HG02763 (cell line): ENCODE data around the gene SMAD4.
A peak's percentile ranks its signal among the peaks of the same experiment; 100 is the strongest.
"Not testable (repeated sequence)": the region's sequence is repeated elsewhere in the genome, so short reads cannot be mapped to it uniquely, and the experiment has no call there.

Experiments used
- ATAC-seq: cut with Tn5 transposase; IDR thresholded peaks from one replicate; pipeline ENCODE4 v1.9.1; 2021; ENCODE audit warnings: mild to moderate bottlenecking, moderate library complexity; ENCODE audit not compliant: unreplicated experiment

Gene SMAD4

GRCh38 chr18:51068105-51068504 lies 38.1 kb downstream of the SMAD4 start:
- no peak for ATAC-seq

DNA sequence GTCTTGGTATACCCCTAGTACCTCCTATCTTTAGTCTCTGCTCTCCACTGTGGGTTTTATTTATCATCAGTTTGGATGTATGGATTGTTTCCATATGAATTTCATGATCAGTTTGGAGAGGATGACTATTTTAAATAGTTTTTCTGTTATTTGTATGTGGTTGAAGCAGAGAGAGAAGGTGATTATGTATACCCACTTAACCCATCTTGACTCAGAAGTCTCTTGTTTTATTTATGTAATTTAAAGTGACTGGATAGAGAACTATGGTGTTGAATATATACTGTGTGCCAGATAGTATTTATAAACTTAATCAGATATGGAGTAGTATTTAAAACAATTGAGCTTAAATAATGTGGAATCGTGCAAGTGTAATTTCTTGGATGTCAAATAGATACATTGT lies 39.9 kb downstream of the SMAD4 start:
- no peak for ATAC-seq

- ATAC-seq = no peak
Measured at GRCh38 chr18:51070545-51070944, 40.5 kb downstream of the SMAD4 start.

DNA sequence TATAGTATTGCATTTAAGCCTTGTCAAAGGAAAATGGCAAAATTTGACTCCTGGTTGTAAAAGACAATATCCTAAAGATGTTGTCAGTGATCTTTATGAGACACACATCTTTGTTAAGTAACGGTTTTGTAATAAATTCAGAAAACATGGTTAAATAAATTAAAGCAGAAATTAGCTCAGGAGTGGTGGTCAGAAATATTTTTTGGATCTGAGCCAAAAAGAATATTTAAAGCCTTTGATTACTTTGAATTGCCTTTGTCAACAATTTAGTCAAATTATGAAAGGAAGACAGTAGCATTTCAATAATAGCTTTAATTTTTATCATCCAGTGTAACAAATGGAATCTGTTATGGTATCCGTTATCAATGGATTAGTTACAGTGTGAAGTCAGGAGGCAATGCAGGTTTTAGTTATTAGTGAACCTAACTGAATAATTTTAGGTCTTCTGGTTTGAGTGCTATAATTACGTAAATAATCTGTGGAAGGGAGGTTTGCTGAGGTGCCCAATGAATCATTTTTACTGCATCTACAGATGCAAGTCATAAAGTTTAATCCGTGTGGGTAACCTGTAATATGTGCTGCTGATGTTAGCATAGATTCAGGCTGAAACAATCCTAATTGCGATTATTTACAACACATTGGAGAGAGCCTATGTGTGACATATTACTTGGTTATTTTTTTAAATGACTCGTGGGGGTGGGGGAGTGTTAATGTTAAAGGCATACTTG lies 42.7 kb downstream of the SMAD4 start:
- ATAC-seq = no peak

GRCh38 chr18:51074605-51075004 lies 44.6 kb downstream of the SMAD4 start:
- peak; percentile 62 for ATAC-seq

DNA sequence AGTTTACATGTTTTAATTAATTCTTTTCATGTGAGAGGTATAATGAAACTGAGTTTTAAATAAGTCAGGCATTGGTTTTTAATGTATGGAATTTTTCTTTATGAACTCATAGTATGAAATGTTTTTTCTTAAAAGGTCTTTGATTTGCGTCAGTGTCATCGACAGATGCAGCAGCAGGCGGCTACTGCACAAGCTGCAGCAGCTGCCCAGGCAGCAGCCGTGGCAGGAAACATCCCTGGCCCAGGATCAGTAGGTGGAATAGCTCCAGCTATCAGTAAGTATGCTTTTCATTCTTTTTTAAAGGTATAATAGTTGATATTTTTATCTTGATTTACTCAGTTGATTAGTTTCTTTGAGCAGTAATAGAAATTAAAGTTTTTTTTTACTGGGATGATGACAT lies 46.5 kb downstream of the SMAD4 start:
- no peak for ATAC-seq

DNA sequence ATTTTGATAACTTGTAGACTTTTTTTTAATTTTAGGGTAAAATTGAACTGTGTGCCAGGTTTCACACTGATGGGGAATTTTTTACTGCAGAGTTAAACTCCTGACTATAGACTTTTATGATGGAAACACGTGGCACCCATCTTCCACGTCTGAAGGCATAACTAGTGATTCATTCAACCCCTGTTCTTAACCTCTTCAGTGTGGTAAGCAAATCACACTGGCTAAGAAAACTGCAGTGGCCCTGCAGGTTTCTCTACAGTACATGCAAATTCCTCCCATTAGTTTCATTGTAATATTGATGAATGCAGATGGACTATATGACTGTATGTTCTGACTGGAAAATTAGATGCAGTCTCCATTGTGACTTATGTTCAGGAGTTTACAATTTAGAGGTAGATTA lies 47.2 kb downstream of the SMAD4 start:
- ATAC-seq = peak; percentile 62

GRCh38 chr18:51078026-51078425 lies 48.0 kb downstream of the SMAD4 start:
- ATAC-seq = no peak

DNA sequence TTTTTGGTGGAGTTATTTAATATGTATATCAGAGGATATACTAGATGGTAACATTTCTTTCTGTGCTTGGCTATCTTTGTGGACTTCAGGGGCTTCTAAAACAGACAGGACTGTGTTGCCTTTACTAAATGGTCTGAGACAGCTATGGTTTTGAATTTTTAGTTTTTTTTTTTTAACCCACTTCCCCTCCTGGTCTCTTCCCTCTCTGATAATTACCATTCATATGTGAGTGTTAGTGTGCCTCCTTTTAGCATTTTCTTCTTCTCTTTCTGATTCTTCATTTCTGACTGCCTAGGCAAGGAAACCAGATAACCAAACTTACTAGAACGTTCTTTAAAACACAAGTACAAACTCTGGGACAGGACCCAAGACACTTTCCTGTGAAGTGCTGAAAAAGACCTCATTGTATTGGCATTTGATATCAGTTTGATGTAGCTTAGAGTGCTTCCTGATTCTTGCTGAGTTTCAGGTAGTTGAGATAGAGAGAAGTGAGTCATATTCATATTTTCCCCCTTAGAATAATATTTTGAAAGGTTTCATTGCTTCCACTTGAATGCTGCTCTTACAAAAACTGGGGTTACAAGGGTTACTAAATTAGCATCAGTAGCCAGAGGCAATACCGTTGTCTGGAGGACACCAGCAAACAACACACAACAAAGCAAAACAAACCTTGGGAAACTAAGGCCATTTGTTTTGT lies 52.7 kb downstream of the SMAD4 start:
- ATAC-seq = no peak

DNA sequence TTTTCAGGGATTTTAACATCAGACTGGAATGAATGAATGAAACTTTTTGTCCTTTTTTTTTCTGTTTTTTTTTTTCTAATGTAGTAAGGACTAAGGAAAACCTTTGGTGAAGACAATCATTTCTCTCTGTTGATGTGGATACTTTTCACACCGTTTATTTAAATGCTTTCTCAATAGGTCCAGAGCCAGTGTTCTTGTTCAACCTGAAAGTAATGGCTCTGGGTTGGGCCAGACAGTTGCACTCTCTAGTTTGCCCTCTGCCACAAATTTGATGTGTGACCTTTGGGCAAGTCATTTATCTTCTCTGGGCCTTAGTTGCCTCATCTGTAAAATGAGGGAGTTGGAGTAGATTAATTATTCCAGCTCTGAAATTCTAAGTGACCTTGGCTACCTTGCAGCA lies 53.4 kb downstream of the SMAD4 start:
- no peak for ATAC-seq

DNA sequence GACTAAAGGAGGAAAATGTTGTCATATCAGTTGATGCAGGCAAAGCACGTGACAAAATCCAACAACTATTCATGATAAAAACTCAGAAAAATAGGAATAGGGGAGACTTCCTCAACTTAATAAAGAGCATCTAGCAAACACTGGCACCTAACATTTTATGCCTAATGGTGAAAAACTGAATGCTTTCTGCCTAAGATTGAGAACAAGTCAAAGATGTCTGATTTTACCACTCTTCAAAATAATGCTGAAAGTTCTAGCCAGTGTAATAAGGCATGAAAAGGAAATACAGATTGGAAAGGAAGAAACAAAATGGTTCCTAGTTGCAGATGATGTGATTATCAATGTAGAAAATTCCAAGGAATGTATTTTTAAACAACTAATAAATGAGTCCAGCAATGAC lies 58.4 kb downstream of the SMAD4 start:
- ATAC-seq = no peak

DNA sequence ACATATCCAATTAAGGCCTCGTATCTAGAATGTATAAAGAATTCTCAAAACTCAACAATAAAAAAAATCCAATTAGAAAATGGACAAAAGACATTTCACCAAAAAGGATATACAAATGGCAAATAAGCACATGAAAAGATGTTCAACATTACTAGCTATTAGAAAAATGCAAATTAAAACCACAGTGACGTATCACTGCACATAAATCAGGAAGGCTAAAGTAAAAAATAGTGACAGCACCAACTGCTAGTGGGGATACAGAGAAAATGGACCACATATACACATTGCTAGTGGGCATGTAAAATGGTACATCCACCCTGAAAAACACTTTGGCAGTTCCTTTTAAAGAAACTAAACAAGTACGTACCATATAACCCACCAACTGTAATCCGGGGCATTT lies 59.7 kb downstream of the SMAD4 start:
- ATAC-seq = no peak

GRCh38 chr18:51091270-51091669 lies 61.3 kb downstream of the SMAD4 start:
- ATAC-seq = no peak

DNA sequence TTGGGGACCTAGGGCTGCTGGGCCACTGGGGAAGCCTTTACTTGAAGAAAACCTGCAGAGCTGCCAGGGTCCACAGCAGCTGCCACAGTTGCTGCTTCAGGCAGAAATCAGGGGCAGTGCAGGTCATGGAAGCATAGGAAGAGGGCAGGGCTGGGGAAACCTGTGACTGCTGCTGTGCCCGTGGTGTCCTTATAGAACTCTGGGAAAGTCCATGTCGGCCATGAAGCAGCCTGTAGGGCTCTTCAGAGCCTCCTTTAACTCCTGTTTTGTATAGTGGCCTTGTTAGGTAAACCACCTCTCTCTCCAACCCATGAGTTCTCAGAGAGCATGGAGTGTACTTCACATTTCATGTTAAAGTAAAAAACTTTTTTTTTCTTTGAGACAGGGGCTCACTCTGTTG lies 62.1 kb downstream of the SMAD4 start:
- no peak for ATAC-seq

DNA sequence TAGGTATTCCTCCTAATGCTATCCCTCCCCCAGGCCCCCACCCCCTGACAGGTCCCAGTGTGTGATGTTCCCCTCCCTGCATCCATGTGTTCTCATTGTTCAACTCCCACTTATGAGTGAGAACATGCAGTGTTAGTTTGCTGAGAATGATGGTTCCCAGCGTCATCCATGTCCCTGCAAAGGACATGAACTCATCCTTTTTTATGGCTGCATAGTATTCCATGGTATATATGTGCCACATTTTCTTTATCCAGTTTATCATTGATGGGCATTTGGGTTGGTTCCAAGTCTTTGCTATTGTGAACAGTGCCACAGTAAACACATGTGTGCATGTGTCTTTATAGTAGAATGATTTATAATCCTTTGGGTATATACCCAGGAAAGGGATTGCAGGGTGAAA lies 63.0 kb downstream of the SMAD4 start:
- not testable (repeated sequence) for ATAC-seq

DNA sequence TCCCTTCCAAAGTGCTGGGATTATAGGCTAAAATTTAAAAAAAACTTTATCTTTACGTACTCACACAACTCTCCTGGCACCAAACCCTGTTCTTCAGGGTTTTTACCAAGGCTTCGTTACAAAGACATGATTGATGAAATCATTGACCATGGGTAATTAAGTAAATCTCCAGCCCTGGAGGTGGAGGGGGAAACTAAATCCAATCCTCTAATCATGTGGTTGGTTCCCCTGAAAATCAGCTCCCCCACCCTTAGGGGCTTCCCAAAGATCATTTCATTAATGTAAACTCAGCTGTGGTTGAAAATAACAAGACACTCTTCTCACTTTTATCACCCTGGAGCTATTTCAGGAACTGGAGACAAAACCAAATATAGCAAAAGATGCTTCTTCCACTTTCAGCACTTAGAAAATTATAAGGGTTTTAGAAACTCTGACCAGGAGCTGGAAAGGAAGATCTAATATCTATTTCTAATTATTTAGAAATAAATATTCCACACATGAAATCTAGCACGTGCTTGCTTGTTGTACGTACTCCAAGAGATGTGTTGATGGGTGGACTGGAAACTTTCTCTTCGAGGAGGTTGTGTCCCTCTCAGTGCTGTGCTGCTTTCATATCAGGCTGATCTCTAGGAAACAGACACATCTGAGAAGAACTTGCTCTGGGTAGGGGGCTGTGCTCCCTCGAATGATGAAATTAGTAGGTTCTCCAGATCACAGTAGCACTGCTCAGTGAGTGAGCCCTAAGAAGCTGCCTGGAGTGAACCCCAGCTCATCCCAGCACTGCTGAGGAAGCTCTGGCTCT lies 67.2 kb downstream of the SMAD4 start:
- ATAC-seq = no peak

DNA sequence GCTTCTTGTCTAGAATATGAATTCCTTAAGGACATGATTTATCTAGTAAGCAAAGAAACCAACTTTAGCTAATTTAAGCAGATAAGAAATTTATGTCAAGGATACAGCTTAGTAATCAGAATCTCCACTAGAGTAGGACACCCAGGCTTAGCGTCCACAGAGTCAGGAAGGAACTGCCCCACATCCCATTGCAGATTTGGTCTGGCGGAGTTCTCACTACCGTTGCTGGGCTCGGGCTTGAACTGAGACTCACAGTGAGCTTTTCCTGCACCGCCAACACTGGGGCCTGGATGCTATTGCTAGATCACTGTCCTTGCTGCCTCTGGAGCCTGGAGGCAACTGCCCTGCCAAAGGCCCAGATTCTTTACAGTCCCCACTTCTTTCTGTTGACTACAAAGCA lies 68.1 kb downstream of the SMAD4 start:
- ATAC-seq = no peak

DNA sequence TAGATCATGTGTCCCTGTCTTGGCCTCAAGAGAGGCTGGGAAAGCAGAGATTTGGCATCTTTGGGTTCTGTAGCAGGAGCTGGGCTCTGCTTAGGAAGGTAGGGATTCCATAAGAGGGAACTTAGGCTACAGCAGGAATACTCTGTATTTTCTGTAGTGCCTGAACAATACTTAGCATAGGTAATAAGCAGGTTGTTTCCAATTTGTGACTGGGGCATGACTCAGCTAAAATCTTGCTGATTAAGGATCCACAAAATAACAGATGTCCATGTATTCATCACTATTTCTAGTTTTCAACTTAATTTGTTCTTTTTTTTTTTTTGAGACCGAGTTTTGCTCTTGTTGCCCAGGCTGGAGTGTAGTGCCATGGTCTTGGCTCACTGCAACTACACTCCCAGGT lies 68.5 kb downstream of the SMAD4 start:
- no peak for ATAC-seq

DNA sequence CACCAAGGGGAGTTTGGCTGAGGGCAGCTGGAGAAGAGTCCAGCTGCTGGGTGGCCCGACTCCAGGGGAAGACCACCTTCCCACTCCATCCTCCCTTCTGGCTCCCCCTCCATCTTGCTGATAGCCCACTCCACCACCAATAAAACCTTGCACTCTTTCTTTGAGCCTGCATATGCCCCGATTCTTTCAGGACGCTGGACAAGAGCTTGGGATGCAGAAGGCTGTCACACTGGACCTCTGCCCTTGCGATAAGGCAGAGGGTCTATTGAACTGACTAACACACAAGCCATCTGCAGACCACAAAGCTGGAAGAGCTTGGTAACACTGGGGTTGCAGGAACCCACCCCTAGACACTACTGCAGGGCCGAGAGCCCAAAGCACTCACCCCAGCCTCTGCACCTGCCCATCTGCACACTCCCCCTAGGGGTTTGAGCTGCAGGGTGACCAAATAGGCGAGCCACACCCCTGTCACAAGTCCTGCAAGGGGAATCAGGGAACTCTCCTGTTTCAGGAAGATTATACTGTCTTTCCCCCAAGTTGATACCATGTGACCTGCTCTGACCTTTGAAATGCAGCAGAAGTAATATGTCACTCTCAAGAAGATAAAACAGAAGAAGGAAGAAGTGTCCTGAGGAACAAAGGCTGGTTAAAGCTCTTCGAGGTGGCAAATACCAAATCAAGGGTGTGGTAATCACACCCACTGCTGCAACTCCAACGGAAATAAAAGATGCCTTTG lies 70.5 kb downstream of the SMAD4 start:
- ATAC-seq = no peak

DNA sequence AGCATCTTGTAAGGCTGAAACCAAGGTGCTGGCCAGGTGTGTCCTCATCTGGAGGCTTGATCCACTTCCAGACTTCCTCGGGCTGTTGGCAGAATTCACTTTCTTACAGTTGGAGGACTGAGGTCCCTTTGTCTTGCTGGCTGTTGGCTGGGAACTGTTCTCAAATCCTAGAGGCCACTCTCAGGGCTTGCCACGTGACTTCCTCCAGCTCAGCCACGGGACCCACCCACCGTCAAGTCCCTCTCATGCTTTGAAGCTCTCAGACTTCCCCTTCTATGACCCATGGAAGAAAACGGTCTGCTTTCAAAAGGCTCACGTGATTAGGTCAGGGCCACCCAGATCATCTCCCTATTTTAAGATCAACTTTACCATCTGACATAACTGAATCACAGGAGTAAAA lies 77.1 kb downstream of the SMAD4 start:
- ATAC-seq = no peak

- no peak for ATAC-seq
Measured at GRCh38 chr18:51107598-51108305, 77.7 kb downstream of the SMAD4 start.
